ENCODE data around the gene ZXDC.

GRCh38 chr3:126447456-126448106 is 28.1 kb downstream of the ZXDC start:
- no peak for TF ChIP-seq CTCF (IDR thresholded peaks at IDR 0.05)
- TF ChIP-seq POLR2A (IDR thresholded peaks at IDR 0.05): no peak

Data from lower leg skin (tissue), 3 donors.